ENCODE measurements around the gene PHYKPL.
A peak's percentile ranks its signal among the peaks of the same experiment; 100 is the strongest.

The PHYKPL gene

GRCh38 chr5:178232124-178232919 is at the start of gene PHYKPL:
TSS of gene PHYKPL (minus strand) at chr5:178232802. CDS start at chr5:178232550, 252 bp downstream.
- peak; percentile 46 for DNase-seq

- DNase-seq: no peak
These were observed 49.8 kb upstream of the PHYKPL start for GRCh38 chr5:178282391-178282790.

GRCh38 chr5:178281331-178281730 is 48.7 kb upstream of the PHYKPL start:
- DNase-seq: no peak

- DNase-seq: no peak
These were observed 48.0 kb upstream of the PHYKPL start for GRCh38 chr5:178280631-178281030.

- peak; percentile 27 for DNase-seq
These were observed 47.3 kb upstream of the PHYKPL start for GRCh38 chr5:178279723-178280438.

GRCh38 chr5:178279026-178279722 is 46.6 kb upstream of the PHYKPL start:
- no peak for DNase-seq

- DNase-seq: no peak
These were observed 45.9 kb upstream of the PHYKPL start for GRCh38 chr5:178278358-178279023.

GRCh38 chr5:178277866-178278265 is 45.3 kb upstream of the PHYKPL start:
- no peak for DNase-seq

- DNase-seq: no peak
These were observed 44.7 kb upstream of the PHYKPL start for GRCh38 chr5:178277346-178277745.

- no peak for DNase-seq
These were observed 42.4 kb upstream of the PHYKPL start for GRCh38 chr5:178274781-178275537.

- DNase-seq: no peak
These were observed 41.3 kb upstream of the PHYKPL start for GRCh38 chr5:178273665-178274541.

GRCh38 chr5:178273041-178273440 is 40.4 kb upstream of the PHYKPL start:
- DNase-seq: no peak

GRCh38 chr5:178272591-178272990 is 40.0 kb upstream of the PHYKPL start:
- no peak for DNase-seq

- DNase-seq: no peak
These were observed 39.3 kb upstream of the PHYKPL start for GRCh38 chr5:178271726-178272479.

- no peak for DNase-seq
These were observed 38.6 kb upstream of the PHYKPL start for GRCh38 chr5:178271231-178271630.

- no peak for DNase-seq
These were observed 36.9 kb upstream of the PHYKPL start for GRCh38 chr5:178269499-178269898.

- DNase-seq: no peak
These were observed 35.3 kb upstream of the PHYKPL start for GRCh38 chr5:178267876-178268275.

- DNase-seq: no peak
These were observed 34.6 kb upstream of the PHYKPL start for GRCh38 chr5:178267245-178267644.

- DNase-seq: no peak
These were observed 34.0 kb upstream of the PHYKPL start for GRCh38 chr5:178266581-178266980.

- DNase-seq: no peak
These were observed 33.1 kb upstream of the PHYKPL start for GRCh38 chr5:178265746-178266145.

- DNase-seq: no peak
These were observed 31.4 kb upstream of the PHYKPL start for GRCh38 chr5:178264044-178264443.

Data from activated CD4-positive, alpha-beta T cell treated with anti-CD3 and anti-CD28 coated beads for 1 hour (primary cell).